Measurements from ENCODE around the gene POLRMT. TPM values are rescaled to one million over a fixed set of nuclear protein-coding genes. Genes with fewer than 3 reads are reported as not detected.
A peak's percentile ranks its signal among the peaks of the same experiment; 100 is the strongest.

The POLRMT gene
- total RNA-seq, 3 donors from 2014 or later, result 21.9 to 34.7 (median 28.2) TPM

- Histone ChIP-seq H3K27ac (no peak overlapping the region), H3K27me3 (no peaks in the 10 kb centered on the region), H3K4me3 (peak overlapping the region in 1 of 3 donors; percentile 46), H3K36me3 (no peaks in the 10 kb centered on the region), H3K9me3 (no peaks in the 10 kb centered on the region), H3K4me1 (peaks cover 0 to 4% of the 10 kb centered on the region in 2 donors)
- intact Hi-C loops (cut with DNase I; ENCODE audit: low total_unique reads), result loop anchor here (5.0 kb wide), 1 partner anchor 1187 kb away; no protein-coding TSS in a partner anchor
- TF ChIP-seq CTCF (IDR thresholded peaks at IDR 0.05), result no peak
- TF ChIP-seq POLR2A (IDR thresholded peaks at IDR 0.05), result no peak
- no peak for TF ChIP-seq POLR2AphosphoS5 (IDR thresholded peaks at IDR 0.05)
- DNase-seq (ENCODE audit: low spot score in 2 of 2), result no peak
Observed at GRCh38 chr19:615619-616018, 17.7 kb downstream of the POLRMT start.

GRCh38 chr19:613732-614567 lies 19.4 kb downstream of the POLRMT start:
- no peak for DNase-seq (ENCODE audit: low spot score in 2 of 2)
- no peak overlapping the region for H3K4me3 ChIP-seq
- H3K27me3 ChIP-seq, result no peaks in the 10 kb centered on the region
- intact Hi-C loops (cut with DNase I; ENCODE audit: low total_unique reads), result no loop called here
- no peaks in the 10 kb centered on the region for H3K36me3 ChIP-seq
- H3K9me3 ChIP-seq, result no peaks in the 10 kb centered on the region
- peaks cover 0 to 6% of the 10 kb centered on the region in 2 donors for H3K4me1 ChIP-seq
- no peak overlapping the region for H3K27ac ChIP-seq
- TF ChIP-seq POLR2AphosphoS5 (IDR thresholded peaks at IDR 0.05), result no peak
- no peak for TF ChIP-seq POLR2A (IDR thresholded peaks at IDR 0.05)
- no peak for TF ChIP-seq CTCF (IDR thresholded peaks at IDR 0.05)

- peaks cover 0 to 6% of the 10 kb centered on the region in 2 donors for H3K4me1 ChIP-seq
- intact Hi-C loops (cut with DNase I; ENCODE audit: low total_unique reads), result no loop called here
- H3K27me3 ChIP-seq, result no peaks in the 10 kb centered on the region
- no peak for DNase-seq (ENCODE audit: low spot score in 2 of 2)
- no peak overlapping the region for H3K27ac ChIP-seq
- no peaks in the 10 kb centered on the region for H3K36me3 ChIP-seq
- no peaks in the 10 kb centered on the region for H3K9me3 ChIP-seq
- TF ChIP-seq POLR2A (IDR thresholded peaks at IDR 0.05) (no peak), POLR2AphosphoS5 (IDR thresholded peaks at IDR 0.05) (no peak), CTCF (IDR thresholded peaks at IDR 0.05) (no peak)
- H3K4me3 ChIP-seq, result no peak overlapping the region
Observed at GRCh38 chr19:612941-613340, 20.4 kb downstream of the POLRMT start.

- Histone ChIP-seq H3K4me1 (peaks cover 0 to 6% of the 10 kb centered on the region in 2 donors), H3K9me3 (no peaks in the 10 kb centered on the region), H3K36me3 (no peaks in the 10 kb centered on the region), H3K27ac (peak overlapping the region in 1 of 2 donors; percentile 68), H3K27me3 (no peaks in the 10 kb centered on the region), H3K4me3 (no peak overlapping the region)
- no peak for DNase-seq (ENCODE audit: low spot score in 2 of 2)
- TF ChIP-seq POLR2AphosphoS5 (IDR thresholded peaks at IDR 0.05) (no peak), CTCF (IDR thresholded peaks at IDR 0.05) (no peak), POLR2A (IDR thresholded peaks at IDR 0.05) (no peak)
- intact Hi-C loops (cut with DNase I; ENCODE audit: low total_unique reads), result no loop called here
Observed at GRCh38 chr19:611481-611868, 21.9 kb downstream of the POLRMT start.

GRCh38 chr19:610801-611480 lies 22.4 kb downstream of the POLRMT start:
- TF ChIP-seq POLR2A (IDR thresholded peaks at IDR 0.05), result no peak
- TF ChIP-seq POLR2AphosphoS5 (IDR thresholded peaks at IDR 0.05), result no peak
- TF ChIP-seq CTCF (IDR thresholded peaks at IDR 0.05), result no peak
- Histone ChIP-seq H3K9me3 (no peaks in the 10 kb centered on the region), H3K4me3 (peak overlapping the region; percentile 19 to 61 (median 39)), H3K27me3 (no peaks in the 10 kb centered on the region), H3K27ac (peak overlapping the region in 1 of 2 donors; percentile 68), H3K4me1 (peaks cover 0 to 6% of the 10 kb centered on the region in 2 donors), H3K36me3 (no peaks in the 10 kb centered on the region)
- intact Hi-C loops (cut with DNase I; ENCODE audit: low total_unique reads), result no loop called here
- no peak for DNase-seq (ENCODE audit: low spot score in 2 of 2)

Data from breast epithelium (tissue), 4 donors.